IPS DF 4.7 (cell line): ENCODE measurements around the gene TIGIT.
A peak's percentile ranks its signal among the peaks of the same experiment; 100 is the strongest.
"Not testable (repeated sequence)": the region's sequence is repeated elsewhere in the genome, so short reads cannot be mapped to it uniquely, and the experiment has no call there.

Experiments
- DNase-seq: peaks from one replicate; pipeline ENCODE4 v3.0.0-alpha.2; 2013; ENCODE audit warnings: low spot score; ENCODE audit errors: extremely low read depth

Gene TIGIT

GRCh38 chr3:114293838-114294535 is at the start of gene TIGIT:
Gene TIGIT (plus strand): TSS chr3:114294028. CDS start chr3:114294062, 34 bp downstream.
- no peak for DNase-seq

- no peak for DNase-seq
Measured at GRCh38 chr3:114252954-114253353, 40.9 kb upstream of the TIGIT start.

- no peak for DNase-seq
Measured at GRCh38 chr3:114253505-114253904, 40.3 kb upstream of the TIGIT start.

GRCh38 chr3:114259566-114259965 is 34.3 kb upstream of the TIGIT start:
- DNase-seq, result no peak

GRCh38 chr3:114260152-114260551 is 33.7 kb upstream of the TIGIT start:
- DNase-seq, result no peak

GRCh38 chr3:114270019-114270418 is 23.8 kb upstream of the TIGIT start:
- DNase-seq, result no peak

GRCh38 chr3:114272271-114272670 is 21.6 kb upstream of the TIGIT start:
- no peak for DNase-seq

- no peak for DNase-seq
Measured at GRCh38 chr3:114274929-114275328, 18.9 kb upstream of the TIGIT start.

- DNase-seq, result not testable (repeated sequence)
Measured at GRCh38 chr3:114276856-114277255, 17.0 kb upstream of the TIGIT start.

- no peak for DNase-seq
Measured at GRCh38 chr3:114284644-114285043, 9.2 kb upstream of the TIGIT start.

- no peak for DNase-seq
Measured at GRCh38 chr3:114285648-114286230, 8.1 kb upstream of the TIGIT start.

- no peak for DNase-seq
Measured at GRCh38 chr3:114286266-114286665, 7.6 kb upstream of the TIGIT start.

GRCh38 chr3:114290911-114291901 is 2.6 kb upstream of the TIGIT start:
- peak; percentile 75 for DNase-seq

GRCh38 chr3:114294940-114295480 is 1.2 kb downstream of the TIGIT start:
- DNase-seq, result no peak

GRCh38 chr3:114295946-114296345 is 2.1 kb downstream of the TIGIT start:
- no peak for DNase-seq

GRCh38 chr3:114299421-114299820 is 5.6 kb downstream of the TIGIT start:
- DNase-seq, result peak; percentile 14

- DNase-seq, result no peak
Measured at GRCh38 chr3:114299941-114300624, 6.3 kb downstream of the TIGIT start.

GRCh38 chr3:114307222-114307830 is 13.5 kb downstream of the TIGIT start:
- no peak for DNase-seq

- DNase-seq, result no peak
Measured at GRCh38 chr3:114307832-114308231, 14.0 kb downstream of the TIGIT start.

GRCh38 chr3:114308377-114308776 is 14.5 kb downstream of the TIGIT start:
- no peak for DNase-seq

- DNase-seq, result no peak
Measured at GRCh38 chr3:114308830-114309229, 15.0 kb downstream of the TIGIT start.
